K562 (cell line): Measurements from ENCODE around the gene KLK3. TPM values are rescaled to one million over a fixed set of nuclear protein-coding genes. Genes with fewer than 3 reads are reported as not detected.

ENCODE experiments used
- BRCA1 ChIP-seq, 2 experiments: fragments of 450-650 bp in 1 of 2; sonication (generic) in 1 of 2; formaldehyde crosslinking in 1 of 2; IDR thresholded peaks; 2 replicates each; pipeline versions ENCODE4 v1.5.0 to v1.6.1; 2017 to 2020; ENCODE audit warnings: mild to moderate bottlenecking in 1 of 2, missing genetic modification reagents in 1 of 2
- BRD9 ChIP-seq: fragments of 450-650 bp; IDR thresholded peaks from 2 replicates; pipeline ENCODE4 v1.6.1; 2018; ENCODE audit warnings: low read depth; ENCODE audit not compliant: partially characterized antibody
- CREM ChIP-seq: IDR thresholded peaks from 2 replicates; pipeline ENCODE4 v1.6.1; 2014; ENCODE audit warnings: antibody characterized with exemption, low read depth
- GATAD2A ChIP-seq: fragments of 450-650 bp; IDR thresholded peaks from 2 replicates; pipeline ENCODE4 v1.6.1; 2017
- JUN ChIP-seq, 2 experiments: sonication (generic) in 1 of 2; formaldehyde crosslinking in 1 of 2; IDR thresholded peaks; 2 replicates each; pipeline versions ENCODE4 v1.6.1 to v1.8.0; 2012 to 2022; ENCODE audit warnings: borderline replicate concordance in 2 of 2, mild to moderate bottlenecking in 2 of 2, improper control_type of control experiment in 1 of 2, low read depth in 1 of 2, low read length in 1 of 2, missing genetic modification reagents in 1 of 2
- KLF16 ChIP-seq: IDR thresholded peaks from 2 replicates; pipeline ENCODE4 v1.6.1; 2016; ENCODE audit warnings: antibody characterized with exemption
- MCM5 ChIP-seq: fragments of 450-650 bp; IDR thresholded peaks from 2 replicates; pipeline ENCODE4 v1.6.1; 2016; ENCODE audit warnings: low read depth
- MIER1 ChIP-seq: fragments of 450-650 bp; IDR thresholded peaks from 2 replicates; pipeline ENCODE4 v1.6.1; 2016; ENCODE audit warnings: antibody characterized with exemption, mild to moderate bottlenecking, low read depth
- NFXL1 ChIP-seq: fragments of 450-650 bp; formaldehyde crosslinking; IDR thresholded peaks from 2 replicates; pipeline ENCODE4 v1.4.0; 2021; ENCODE audit warnings: mild to moderate bottlenecking
- PCBP2 ChIP-seq: fragments of 200-400 bp; formaldehyde crosslinking; IDR thresholded peaks from 2 replicates; pipeline ENCODE4 v1.6.1; 2018; ENCODE audit warnings: low read length, low read depth, mild to moderate bottlenecking, moderate library complexity; ENCODE audit not compliant: poor library complexity, severe bottlenecking
- RBM25 ChIP-seq: fragments of 200-400 bp; formaldehyde crosslinking; IDR thresholded peaks from 2 replicates; pipeline ENCODE4 v1.6.1; 2018; ENCODE audit warnings: low read length, low read depth, moderate library complexity; ENCODE audit not compliant: severe bottlenecking
- SIN3A ChIP-seq, 2 experiments: fragments of 150-350 bp in 1 of 2; IDR thresholded peaks; 2 replicates each; pipeline ENCODE4 v1.6.1; 2011 to 2016; ENCODE audit warnings: borderline replicate concordance in 2 of 2, low read depth in 2 of 2, low read length in 2 of 2, mild to moderate bottlenecking in 2 of 2, moderate library complexity in 2 of 2; ENCODE audit not compliant: control insufficient read depth in 1 of 2
- SIRT6 ChIP-seq: IDR thresholded peaks from one replicate; pipeline ENCODE4 v1.6.1; 2012; ENCODE audit warnings: low read depth, mild to moderate bottlenecking, control low read depth, inconsistent platforms, low read length, moderate library complexity
- SNIP1 ChIP-seq: fragments of 450-650 bp; IDR thresholded peaks from 2 replicates; pipeline ENCODE4 v1.7.1; 2017; ENCODE audit warnings: low read depth, mild to moderate bottlenecking
- ZNF124 ChIP-seq: sonication (generic); formaldehyde crosslinking; IDR thresholded peaks from 2 replicates; pipeline ENCODE4 v1.8.1; 2022; ENCODE audit warnings: missing genetic modification reagents
- ZNF197 ChIP-seq: fragments of 200-800 bp; sonication (Bioruptor generic); IDR thresholded peaks from 2 replicates; pipeline ENCODE4 v1.6.1; 2016; ENCODE audit warnings: low read depth, missing genetic modification characterization, missing compliant biosample characterization
- ZNF589 ChIP-seq: fragments of 200-800 bp; sonication (Bioruptor generic); IDR thresholded peaks from 2 replicates; pipeline ENCODE4 v1.6.1; 2016; ENCODE audit warnings: low read depth, missing genetic modification characterization, missing compliant biosample characterization
- ZNF644 ChIP-seq: fragments of 200-800 bp; sonication (Bioruptor generic); IDR thresholded peaks from 2 replicates; pipeline ENCODE4 v1.6.1; 2016; ENCODE audit warnings: low read depth, missing genetic modification characterization, missing compliant biosample characterization
- polyA plus RNA-seq, 8 experiments: library from polyadenylated mRNA; depleted of rRNA in 4 of 8; stranded (reverse) in 5 of 8; unstranded in 3 of 8; fragments of >200 nt; fragmentation: Nextera tagmentation in 2 of 8; fragmentation: Illumina TruSeq in 1 of 8; extraction: Ambion mirVana in 2 of 8; extraction: Trizol in 1 of 8; gene quantifications; 2 replicates each; pipeline versions ENCODE4 v1.2.1 to v1.2.3, GENCODE V29; 2011 to 2014; ENCODE audit warnings: inconsistent platforms in 1 of 8, missing spikeins in 1 of 8
- total RNA-seq, 7 experiments: library from RNA; depleted of rRNA in 6 of 7; stranded (reverse); fragments of >200 nt in 6 of 7; fragmentation: Illumina TruSeq in 2 of 7; extraction: Trizol in 2 of 7; gene quantifications; 2 replicates each; pipeline versions ENCODE4 v1.2.1 to v1.2.3, GENCODE V29; 2011 to 2021; ENCODE audit warnings: low replicate concordance in 1 of 7
- TF ChIP-seq, protein P1 (sequence below): fragments of 200-400 bp; formaldehyde crosslinking; IDR thresholded peaks from 2 replicates; pipeline ENCODE4 v1.6.1; 2017; ENCODE audit warnings: mild to moderate bottlenecking, low read depth, low read length, moderate library complexity
- TF ChIP-seq, protein P2 (sequence below): fragments of 200-800 bp; sonication (Bioruptor generic); IDR thresholded peaks from 2 replicates; pipeline ENCODE4 v1.6.1; 2016; ENCODE audit warnings: missing genetic modification characterization, missing compliant biosample characterization

Gene KLK3
- total and polyA plus RNA-seq, 9 of the 15 experiments (the other 6 are each of a cell fraction or from before 2014, with no cell fraction given) = not detected

DNA sequence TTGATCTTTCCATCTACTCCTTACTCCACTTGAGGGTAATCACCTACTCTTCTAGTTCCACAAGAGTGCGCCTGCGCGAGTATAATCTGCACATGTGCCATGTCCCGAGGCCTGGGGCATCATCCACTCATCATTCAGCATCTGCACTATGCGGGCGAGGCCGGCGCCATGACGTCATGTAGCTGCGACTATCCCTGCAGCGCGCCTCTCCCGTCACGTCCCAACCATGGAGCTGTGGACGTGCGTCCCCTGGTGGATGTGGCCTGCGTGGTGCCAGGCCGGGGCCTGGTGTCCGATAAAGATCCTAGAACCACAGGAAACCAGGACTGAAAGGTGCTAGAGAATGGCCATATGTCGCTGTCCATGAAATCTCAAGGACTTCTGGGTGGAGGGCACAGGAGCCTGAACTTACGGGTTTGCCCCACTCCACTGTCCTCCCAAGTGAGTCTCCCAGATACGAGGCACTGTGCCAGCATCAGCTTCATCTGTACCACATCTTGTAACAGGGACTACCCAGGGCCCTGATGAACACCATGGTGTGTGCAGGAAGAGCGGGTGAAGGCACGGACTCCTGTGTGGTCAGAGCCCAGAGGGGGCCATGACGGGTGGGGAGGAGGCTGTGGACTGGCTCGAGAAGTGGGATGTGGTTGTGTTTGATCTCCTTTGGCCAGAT, 15.8 kb downstream of the KLK3 start (continued):
- TF ChIP-seq JUN (IDR thresholded peaks at IDR 0.05; ENCODE audit: borderline replicate concordance, low read depth, low read length) (peak; percentile 88), JUN (CRISPR knock-in tag; IDR thresholded peaks at IDR 0.05; ENCODE audit: borderline replicate concordance) (0 out of 2 replicates have a peak, but pooled peaks have one; percentile 26), MCM5 (no peak), SIN3A (IDR thresholded peaks at IDR 0.05; ENCODE audit: borderline replicate concordance in 2 of 2, control insufficient read depth in 1 of 2, low read depth in 2 of 2, low read length in 2 of 2) (no peak), BRCA1 (IDR thresholded peaks at IDR 0.05) (no peak), BRCA1 (CRISPR knock-in tag; IDR thresholded peaks at IDR 0.05) (no peak), MIER1 (no peak), ZNF589 (CRISPR knock-in tag) (peak; percentile 51; the same call in 1 of the 2 replicates), GATAD2A (peak; percentile 51; the same call in 1 of the 2 replicates), RBM25 (no peak), SNIP1 (no peak), KLF16 (peak; percentile 24; the same call in 1 of the 2 replicates), ZNF644 (peak; percentile 68; the same call in 1 of the 2 replicates), BRD9 (no peak), ZNF124 (CRISPR knock-in tag) (no peak), PCBP2 (no peak), NFXL1 (CRISPR knock-in tag) (no peak), ZNF197 (CRISPR knock-in tag) (no peak), CREM (peak; percentile 100), SIRT6 (no peak)
- TF ChIP-seq, protein P1, sequence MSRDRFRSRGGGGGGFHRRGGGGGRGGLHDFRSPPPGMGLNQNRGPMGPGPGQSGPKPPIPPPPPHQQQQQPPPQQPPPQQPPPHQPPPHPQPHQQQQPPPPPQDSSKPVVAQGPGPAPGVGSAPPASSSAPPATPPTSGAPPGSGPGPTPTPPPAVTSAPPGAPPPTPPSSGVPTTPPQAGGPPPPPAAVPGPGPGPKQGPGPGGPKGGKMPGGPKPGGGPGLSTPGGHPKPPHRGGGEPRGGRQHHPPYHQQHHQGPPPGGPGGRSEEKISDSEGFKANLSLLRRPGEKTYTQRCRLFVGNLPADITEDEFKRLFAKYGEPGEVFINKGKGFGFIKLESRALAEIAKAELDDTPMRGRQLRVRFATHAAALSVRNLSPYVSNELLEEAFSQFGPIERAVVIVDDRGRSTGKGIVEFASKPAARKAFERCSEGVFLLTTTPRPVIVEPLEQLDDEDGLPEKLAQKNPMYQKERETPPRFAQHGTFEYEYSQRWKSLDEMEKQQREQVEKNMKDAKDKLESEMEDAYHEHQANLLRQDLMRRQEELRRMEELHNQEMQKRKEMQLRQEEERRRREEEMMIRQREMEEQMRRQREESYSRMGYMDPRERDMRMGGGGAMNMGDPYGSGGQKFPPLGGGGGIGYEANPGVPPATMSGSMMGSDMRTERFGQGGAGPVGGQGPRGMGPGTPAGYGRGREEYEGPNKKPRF = no peak
- TF ChIP-seq, protein P2, sequence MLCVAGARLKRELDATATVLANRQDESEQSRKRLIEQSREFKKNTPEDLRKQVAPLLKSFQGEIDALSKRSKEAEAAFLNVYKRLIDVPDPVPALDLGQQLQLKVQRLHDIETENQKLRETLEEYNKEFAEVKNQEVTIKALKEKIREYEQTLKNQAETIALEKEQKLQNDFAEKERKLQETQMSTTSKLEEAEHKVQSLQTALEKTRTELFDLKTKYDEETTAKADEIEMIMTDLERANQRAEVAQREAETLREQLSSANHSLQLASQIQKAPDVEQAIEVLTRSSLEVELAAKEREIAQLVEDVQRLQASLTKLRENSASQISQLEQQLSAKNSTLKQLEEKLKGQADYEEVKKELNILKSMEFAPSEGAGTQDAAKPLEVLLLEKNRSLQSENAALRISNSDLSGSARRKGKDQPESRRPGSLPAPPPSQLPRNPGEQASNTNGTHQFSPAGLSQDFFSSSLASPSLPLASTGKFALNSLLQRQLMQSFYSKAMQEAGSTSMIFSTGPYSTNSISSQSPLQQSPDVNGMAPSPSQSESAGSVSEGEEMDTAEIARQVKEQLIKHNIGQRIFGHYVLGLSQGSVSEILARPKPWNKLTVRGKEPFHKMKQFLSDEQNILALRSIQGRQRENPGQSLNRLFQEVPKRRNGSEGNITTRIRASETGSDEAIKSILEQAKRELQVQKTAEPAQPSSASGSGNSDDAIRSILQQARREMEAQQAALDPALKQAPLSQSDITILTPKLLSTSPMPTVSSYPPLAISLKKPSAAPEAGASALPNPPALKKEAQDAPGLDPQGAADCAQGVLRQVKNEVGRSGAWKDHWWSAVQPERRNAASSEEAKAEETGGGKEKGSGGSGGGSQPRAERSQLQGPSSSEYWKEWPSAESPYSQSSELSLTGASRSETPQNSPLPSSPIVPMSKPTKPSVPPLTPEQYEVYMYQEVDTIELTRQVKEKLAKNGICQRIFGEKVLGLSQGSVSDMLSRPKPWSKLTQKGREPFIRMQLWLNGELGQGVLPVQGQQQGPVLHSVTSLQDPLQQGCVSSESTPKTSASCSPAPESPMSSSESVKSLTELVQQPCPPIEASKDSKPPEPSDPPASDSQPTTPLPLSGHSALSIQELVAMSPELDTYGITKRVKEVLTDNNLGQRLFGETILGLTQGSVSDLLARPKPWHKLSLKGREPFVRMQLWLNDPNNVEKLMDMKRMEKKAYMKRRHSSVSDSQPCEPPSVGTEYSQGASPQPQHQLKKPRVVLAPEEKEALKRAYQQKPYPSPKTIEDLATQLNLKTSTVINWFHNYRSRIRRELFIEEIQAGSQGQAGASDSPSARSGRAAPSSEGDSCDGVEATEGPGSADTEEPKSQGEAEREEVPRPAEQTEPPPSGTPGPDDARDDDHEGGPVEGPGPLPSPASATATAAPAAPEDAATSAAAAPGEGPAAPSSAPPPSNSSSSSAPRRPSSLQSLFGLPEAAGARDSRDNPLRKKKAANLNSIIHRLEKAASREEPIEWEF = 0 out of 2 replicates have a peak, but pooled peaks have one; percentile 42
